Upper lobe of right lung (tissue), 1 donor: ENCODE results near the gene GPR107. TPM values are rescaled to one million over a fixed set of nuclear protein-coding genes. Genes with fewer than 3 reads are reported as not detected.
"Not testable (repeated sequence)": the region's sequence is repeated elsewhere in the genome, so short reads cannot be mapped to it uniquely, and the experiment has no call there.

Source experiments
- ATAC-seq: fragments of 200-7000 bp; cut with Tn5 transposase; one replicate; pipeline ENCODE4 v1.9.1; 2020; ENCODE audit warnings: mild to moderate bottlenecking, moderate library complexity
- DNase-seq: peaks from one replicate; pipeline ENCODE4 v3.0.0-alpha.2; 2020
- H3K27ac ChIP-seq: fragments of 200-600 bp; one replicate; pipeline ENCODE4 v1.8.0; 2022
- H3K27me3 ChIP-seq: fragments of 200-600 bp; one replicate; pipeline ENCODE4 v1.8.0; 2022; ENCODE audit warnings: mild to moderate bottlenecking
- H3K36me3 ChIP-seq: fragments of 200-600 bp; one replicate; pipeline ENCODE4 v1.8.0; 2022
- H3K4me1 ChIP-seq: fragments of 200-600 bp; one replicate; pipeline ENCODE4 v1.8.0; 2022
- H3K4me3 ChIP-seq: fragments of 200-600 bp; one replicate; pipeline ENCODE4 v1.8.0; 2022; ENCODE audit warnings: mild to moderate bottlenecking
- H3K9me3 ChIP-seq: fragments of 200-600 bp; one replicate; pipeline ENCODE4 v1.8.0; 2022
- intact Hi-C: fragments of 100-400 bp; cut with DNase I; formaldehyde crosslinking; loops from one replicate; pipeline ENCODE4 v1.11.0; 2022
- long read RNA-seq: library from polyadenylated mRNA; unstranded; transcript quantifications from one replicate; pipeline ENCODE4 v2.0.0, GENCODE V29; 2021
- total RNA-seq: library from RNA; stranded (reverse); fragmentation: NEBNext Ultra II Directional; extraction: Animal tissue kit (Norgen Biotek cat#: 25700); gene quantifications from one replicate; pipeline ENCODE4 v1.2.1, GENCODE V29; 2021
- TF ChIP-seq, protein P1 (sequence below): fragments of 200-600 bp; IDR thresholded peaks from one replicate; pipeline ENCODE4 v1.8.0; 2022; ENCODE audit warnings: antibody characterized with exemption
- donor health status: DM: no; HTN: yes; CAD: no; lungs with severe emphysema.

Gene GPR107
- total RNA-seq = 39.3 TPM
- long read RNA-seq, full-length matches to known transcripts = 5 of 19 reads
- long read RNA-seq, partial matches to known transcripts = 2 of 19 reads
- long read RNA-seq, other reads (novel, unspliced or antisense) = 12 of 19 reads

DNA sequence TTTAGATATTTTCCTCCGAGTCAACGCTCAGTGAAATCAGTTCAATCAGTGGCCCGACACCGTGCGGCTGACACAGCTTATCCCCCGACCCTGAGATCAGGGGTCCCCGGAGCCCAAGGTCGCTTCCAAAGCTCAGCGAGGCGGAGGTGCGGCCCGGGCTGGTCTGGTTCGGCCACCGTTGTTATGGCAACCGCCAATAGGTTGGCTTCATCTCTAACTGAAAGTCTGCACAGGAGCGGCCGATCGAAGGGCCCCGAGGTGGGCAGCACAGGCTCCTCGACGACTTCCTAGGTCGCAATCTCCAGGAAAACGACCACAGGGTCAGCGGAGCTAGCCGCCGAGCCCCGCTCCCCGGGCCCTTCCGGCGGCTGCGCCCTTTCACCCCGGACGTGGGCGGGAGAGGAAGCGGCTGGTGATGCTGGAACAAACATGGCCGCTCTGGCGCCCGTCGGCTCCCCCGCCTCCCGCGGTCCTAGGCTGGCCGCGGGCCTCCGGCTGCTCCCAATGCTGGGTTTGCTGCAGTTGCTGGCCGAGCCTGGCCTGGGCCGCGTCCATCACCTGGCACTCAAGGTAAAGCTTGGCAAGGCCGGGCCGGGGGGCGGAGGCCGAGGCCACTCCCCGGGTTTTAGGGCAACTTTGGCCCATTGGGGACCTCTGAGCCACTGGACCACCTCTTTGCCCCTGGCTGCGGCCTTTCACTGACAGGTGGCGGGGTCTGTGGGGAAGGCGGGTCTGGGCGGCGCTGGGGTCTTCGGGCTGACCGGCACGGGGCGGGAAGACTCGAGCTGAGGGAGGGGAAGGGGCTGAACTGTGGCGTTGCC, at the start of gene GPR107:
Gene GPR107 (plus strand): TSS at position 403 of the 821 bp plus-strand sequence. CDS start 27 bp downstream, at position 430.
- peak within 1 kb of the TSS; percentile 97 for H3K27ac ChIP-seq
- H3K27me3 ChIP-seq = no peaks in the 10 kb centered on the region
- intact Hi-C loops = no loop called here
- H3K4me3 ChIP-seq = peak within 1 kb of the TSS; percentile 98
- peaks cover 12% of the 10 kb centered on the region for H3K36me3 ChIP-seq
- H3K4me1 ChIP-seq = peaks cover 29% of the 10 kb centered on the region
- ATAC-seq (peak; percentile 99), DNase-seq (peak; percentile 94)
- TF ChIP-seq, protein P1, sequence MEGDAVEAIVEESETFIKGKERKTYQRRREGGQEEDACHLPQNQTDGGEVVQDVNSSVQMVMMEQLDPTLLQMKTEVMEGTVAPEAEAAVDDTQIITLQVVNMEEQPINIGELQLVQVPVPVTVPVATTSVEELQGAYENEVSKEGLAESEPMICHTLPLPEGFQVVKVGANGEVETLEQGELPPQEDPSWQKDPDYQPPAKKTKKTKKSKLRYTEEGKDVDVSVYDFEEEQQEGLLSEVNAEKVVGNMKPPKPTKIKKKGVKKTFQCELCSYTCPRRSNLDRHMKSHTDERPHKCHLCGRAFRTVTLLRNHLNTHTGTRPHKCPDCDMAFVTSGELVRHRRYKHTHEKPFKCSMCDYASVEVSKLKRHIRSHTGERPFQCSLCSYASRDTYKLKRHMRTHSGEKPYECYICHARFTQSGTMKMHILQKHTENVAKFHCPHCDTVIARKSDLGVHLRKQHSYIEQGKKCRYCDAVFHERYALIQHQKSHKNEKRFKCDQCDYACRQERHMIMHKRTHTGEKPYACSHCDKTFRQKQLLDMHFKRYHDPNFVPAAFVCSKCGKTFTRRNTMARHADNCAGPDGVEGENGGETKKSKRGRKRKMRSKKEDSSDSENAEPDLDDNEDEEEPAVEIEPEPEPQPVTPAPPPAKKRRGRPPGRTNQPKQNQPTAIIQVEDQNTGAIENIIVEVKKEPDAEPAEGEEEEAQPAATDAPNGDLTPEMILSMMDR = no peak
- H3K9me3 ChIP-seq = no peaks in the 10 kb centered on the region

DNA sequence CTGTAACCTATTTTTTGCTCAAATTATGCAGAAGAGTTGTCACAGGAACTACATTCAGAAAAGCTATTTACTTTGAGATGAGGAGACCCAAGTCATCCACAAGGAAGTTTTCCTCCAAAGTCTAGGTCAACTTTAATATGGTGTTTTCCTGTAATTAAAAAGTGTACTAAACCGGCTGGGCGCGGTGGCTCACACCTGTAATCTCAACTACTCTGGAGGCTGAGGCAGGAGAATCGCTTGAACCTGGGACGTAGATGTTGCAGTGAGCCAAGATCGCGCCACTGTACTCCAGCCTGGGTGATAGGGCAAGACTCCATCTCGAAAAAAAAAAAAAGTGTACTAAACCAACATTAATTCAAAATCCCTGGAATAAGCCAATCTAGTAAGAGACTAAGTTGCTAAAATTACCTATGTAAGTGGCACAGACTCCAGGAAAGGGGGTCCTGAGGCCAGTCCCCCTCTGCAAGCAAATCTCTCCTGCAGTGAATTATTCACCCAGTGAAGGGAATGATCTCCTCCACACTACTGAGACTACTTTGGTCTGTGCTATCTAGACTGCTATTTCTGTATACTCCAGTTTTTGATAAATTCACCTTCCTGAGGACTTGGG, 49.7 kb upstream of the GPR107 start:
- no peaks in the 10 kb centered on the region for H3K9me3 ChIP-seq
- peaks cover 3% of the 10 kb centered on the region for H3K4me1 ChIP-seq
- no peak for DNase-seq
- no peak overlapping the region for H3K4me3 ChIP-seq
- no peak for ATAC-seq
- TF ChIP-seq, protein P1 = no peak
- no peak overlapping the region for H3K27ac ChIP-seq
- no peaks in the 10 kb centered on the region for H3K27me3 ChIP-seq
- H3K36me3 ChIP-seq = no peaks in the 10 kb centered on the region
- intact Hi-C loops = no loop called here

DNA sequence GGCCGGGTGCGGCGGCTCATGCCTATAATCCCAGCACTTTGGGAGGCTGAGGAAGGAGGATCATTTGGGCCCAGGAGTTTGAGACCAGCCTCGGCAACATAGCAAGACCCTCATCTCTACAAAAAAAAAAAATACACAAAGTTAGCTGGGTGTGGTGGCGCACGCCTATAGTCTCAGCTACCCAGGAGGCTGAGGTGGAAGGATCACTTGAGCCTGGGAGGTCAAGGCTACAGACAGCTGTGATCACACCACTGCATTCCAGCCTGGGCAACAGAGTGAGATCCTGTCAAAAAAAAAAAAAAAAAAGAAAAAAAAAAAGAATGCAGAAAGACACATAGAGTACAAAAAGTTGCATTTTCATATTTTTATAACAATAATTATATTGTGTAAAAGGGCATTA, 46.8 kb upstream of the GPR107 start:
- H3K4me3 ChIP-seq, H3K9me3 ChIP-seq, DNase-seq, H3K36me3 ChIP-seq, H3K4me1 ChIP-seq, H3K27me3 ChIP-seq, intact Hi-C loops, H3K27ac ChIP-seq, ATAC-seq: not testable (repeated sequence)

DNA sequence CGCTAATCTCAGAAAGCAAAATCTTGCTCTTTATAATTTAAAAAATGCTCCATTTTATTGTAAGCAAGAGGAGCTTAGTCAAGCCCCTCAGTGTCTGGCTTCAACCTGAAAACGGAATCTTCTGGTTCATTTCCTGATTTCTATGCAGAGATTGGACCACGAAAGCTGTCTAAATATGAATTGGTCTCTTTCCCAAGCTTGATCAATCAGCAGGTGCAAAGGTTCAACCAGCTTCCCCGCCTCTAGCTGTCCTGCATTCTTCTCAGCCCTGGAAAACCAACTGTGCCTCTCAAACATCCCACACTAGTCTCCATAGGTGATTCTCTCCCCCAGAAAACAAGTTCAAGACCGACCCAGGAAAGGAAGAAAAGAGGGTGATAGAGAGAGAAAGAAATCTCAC, 45.2 kb upstream of the GPR107 start:
- Histone ChIP-seq H3K4me1 (no peaks in the 10 kb centered on the region), H3K4me3 (no peak overlapping the region), H3K27me3 (no peaks in the 10 kb centered on the region), H3K9me3 (no peaks in the 10 kb centered on the region), H3K36me3 (no peaks in the 10 kb centered on the region), H3K27ac (no peak overlapping the region)
- intact Hi-C loops = no loop called here
- ATAC-seq (no peak), DNase-seq (no peak)
- TF ChIP-seq, protein P1 = no peak

DNA sequence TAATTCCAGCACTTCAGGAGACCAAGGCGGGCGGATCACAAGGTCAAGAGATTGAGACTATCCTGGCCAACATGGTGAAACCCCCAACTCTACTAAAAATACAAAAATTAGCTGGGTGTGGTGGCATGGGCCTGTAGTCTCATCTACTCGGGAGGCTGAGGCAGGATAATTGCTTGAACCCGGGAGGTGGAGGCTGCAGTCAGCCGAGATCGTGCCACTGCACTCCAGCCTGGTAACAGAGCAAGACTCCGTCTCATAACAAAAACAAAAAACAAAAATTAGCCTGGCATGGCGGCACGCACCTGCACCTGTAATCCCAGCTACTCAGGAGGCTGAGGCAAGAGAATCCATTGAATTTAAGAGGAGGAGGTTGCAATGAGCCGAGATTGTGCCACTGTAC, 44.2 kb upstream of the GPR107 start:
- H3K4me1 ChIP-seq, H3K27me3 ChIP-seq, H3K27ac ChIP-seq, intact Hi-C loops, H3K36me3 ChIP-seq, ATAC-seq, DNase-seq, H3K4me3 ChIP-seq, H3K9me3 ChIP-seq: not testable (repeated sequence)

DNA sequence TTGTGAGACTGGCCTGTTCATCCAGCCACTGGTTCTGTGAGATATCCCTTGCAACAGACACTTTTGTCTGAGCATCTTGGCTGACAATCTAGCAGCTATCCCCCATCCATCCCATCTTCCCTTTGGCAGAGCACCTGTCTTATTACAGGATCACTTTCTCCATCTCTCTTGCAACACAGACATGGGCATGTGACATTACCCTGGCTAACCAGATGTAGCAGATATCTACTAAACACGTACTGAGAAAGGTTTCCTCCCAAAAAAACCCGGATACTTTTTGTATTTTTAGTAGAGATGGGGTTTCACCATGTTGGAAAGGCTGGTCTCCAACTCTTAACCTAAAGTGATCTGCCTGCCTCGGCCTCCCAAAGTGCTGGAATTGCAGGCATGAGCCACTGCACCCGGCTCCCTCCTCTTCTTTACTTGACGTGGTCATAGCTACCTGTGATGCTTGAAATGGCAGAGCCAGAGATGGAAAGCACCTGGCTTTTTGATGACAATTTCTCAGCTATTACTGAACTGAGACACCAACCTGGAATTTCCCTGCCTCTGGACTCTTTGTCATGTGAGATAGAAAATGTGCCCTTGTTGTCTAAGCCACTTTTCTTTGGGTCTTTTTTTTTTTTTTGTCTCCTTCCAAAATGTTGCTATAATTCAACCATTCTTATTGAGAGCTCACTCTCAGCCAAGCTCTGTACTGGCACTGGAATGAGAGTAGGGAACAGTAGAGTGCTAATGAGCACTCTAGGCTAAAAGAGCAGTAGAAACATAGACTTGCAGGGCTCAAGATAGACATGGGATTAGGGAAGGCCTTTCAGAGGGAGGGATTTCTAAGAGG, 43.3 kb upstream of the GPR107 start:
- intact Hi-C loops = no loop called here
- ATAC-seq (no peak), DNase-seq (no peak)
- TF ChIP-seq, protein P1 = no peak
- Histone ChIP-seq H3K4me3 (no peak overlapping the region), H3K9me3 (no peaks in the 10 kb centered on the region), H3K4me1 (no peaks in the 10 kb centered on the region), H3K27ac (no peak overlapping the region), H3K27me3 (no peaks in the 10 kb centered on the region), H3K36me3 (no peaks in the 10 kb centered on the region)
